NT2/D1 (cell line): Measurements from ENCODE around the gene C1orf35.

ENCODE experiments used
- DNase-seq: peaks from one replicate; pipeline ENCODE4 v3.0.0-alpha.2; 2011; ENCODE audit warnings: low read depth, low spot score
- H3K27me3 ChIP-seq: 2 replicates; pipeline ENCODE4 v1.6.0; 2011; ENCODE audit warnings: mild to moderate bottlenecking; ENCODE audit not compliant: insufficient read length, insufficient read depth
- H3K36me3 ChIP-seq: 2 replicates; pipeline ENCODE4 v1.6.1; 2011; ENCODE audit warnings: mild to moderate bottlenecking, low read length, mixed read lengths; ENCODE audit not compliant: insufficient read depth, insufficient read length
- H3K4me1 ChIP-seq: 2 replicates; pipeline ENCODE4 v1.5.1; 2011; ENCODE audit not compliant: insufficient read depth, insufficient read length
- H3K4me3 ChIP-seq: 2 replicates; pipeline ENCODE4 v1.5.1; 2011; ENCODE audit warnings: low read depth; ENCODE audit not compliant: insufficient read length
- H3K9ac ChIP-seq: 2 replicates; pipeline ENCODE4 v1.6.0; 2011; ENCODE audit warnings: low read depth; ENCODE audit not compliant: insufficient read length
- H3K9me3 ChIP-seq: 2 replicates; pipeline ENCODE4 v1.5.1; 2011; ENCODE audit warnings: mild to moderate bottlenecking, low read length; ENCODE audit not compliant: insufficient read depth
- SUZ12 ChIP-seq: IDR thresholded peaks from 2 replicates; pipeline ENCODE4 v1.6.1; 2011; ENCODE audit not compliant: insufficient read length, insufficient read depth; ENCODE audit errors: extremely low read depth
- YY1 ChIP-seq: IDR thresholded peaks from 2 replicates; pipeline ENCODE4 v1.6.1; 2011; ENCODE audit not compliant: insufficient read length, insufficient read depth
- ZNF274 ChIP-seq: IDR thresholded peaks from 2 replicates; pipeline ENCODE4 v1.6.1; 2011; ENCODE audit warnings: mild to moderate bottlenecking, low read depth, low read length

Gene C1orf35

GRCh38 chr1:228062812-228063211 is 40.3 kb downstream of the C1orf35 start:
- H3K27me3 ChIP-seq: peaks cover 42% of the 10 kb centered on the region
- no peak overlapping the region for H3K4me3 ChIP-seq
- H3K4me1 ChIP-seq: peaks cover 34% of the 10 kb centered on the region
- TF ChIP-seq YY1 (no peak), ZNF274 (no peak), SUZ12 (no peak)
- no peaks in the 10 kb centered on the region for H3K36me3 ChIP-seq
- H3K9me3 ChIP-seq: peaks cover 13% of the 10 kb centered on the region; the same call in 1 of the 2 replicates
- DNase-seq: no peak
- no peak overlapping the region for H3K9ac ChIP-seq

GRCh38 chr1:228062085-228062791 is 40.9 kb downstream of the C1orf35 start:
- Histone ChIP-seq H3K4me3 (no peak overlapping the region), H3K4me1 (peaks cover 34% of the 10 kb centered on the region), H3K36me3 (no peaks in the 10 kb centered on the region), H3K27me3 (peaks cover 37% of the 10 kb centered on the region), H3K9ac (no peak overlapping the region), H3K9me3 (peaks cover 13% of the 10 kb centered on the region; the same call in 1 of the 2 replicates)
- no peak for DNase-seq
- TF ChIP-seq SUZ12 (no peak), ZNF274 (no peak), YY1 (no peak)

GRCh38 chr1:228061411-228062084 is 41.6 kb downstream of the C1orf35 start:
- Histone ChIP-seq H3K9me3 (peaks cover 13% of the 10 kb centered on the region; the same call in 1 of the 2 replicates), H3K4me3 (no peak overlapping the region), H3K27me3 (peaks cover 31% of the 10 kb centered on the region), H3K36me3 (no peaks in the 10 kb centered on the region), H3K9ac (peak overlapping the region; percentile 32), H3K4me1 (peaks cover 31% of the 10 kb centered on the region)
- TF ChIP-seq YY1: no peak
- TF ChIP-seq SUZ12: no peak
- no peak for TF ChIP-seq ZNF274
- DNase-seq: no peak

- DNase-seq: peak; percentile 54
Observed at GRCh38 chr1:228060458-228061190, 42.5 kb downstream of the C1orf35 start.

GRCh38 chr1:228059634-228060457 is 43.3 kb downstream of the C1orf35 start:
- DNase-seq: peak; percentile 87
- Histone ChIP-seq H3K9me3 (peaks cover 13% of the 10 kb centered on the region; the same call in 1 of the 2 replicates), H3K27me3 (peaks cover 29% of the 10 kb centered on the region), H3K36me3 (no peaks in the 10 kb centered on the region), H3K4me3 (peak overlapping the region; percentile 52), H3K4me1 (peaks cover 18% of the 10 kb centered on the region), H3K9ac (peak overlapping the region; percentile 79)
- TF ChIP-seq SUZ12 (no peak), YY1 (no peak), ZNF274 (no peak)

More at GRCh38 chr1:228060458-228061190, 42.5 kb downstream of the C1orf35 start:
- Histone ChIP-seq H3K27me3 (peaks cover 29% of the 10 kb centered on the region), H3K9me3 (peaks cover 13% of the 10 kb centered on the region; the same call in 1 of the 2 replicates), H3K4me1 (peaks cover 24% of the 10 kb centered on the region), H3K9ac (peak overlapping the region; percentile 79), H3K36me3 (no peaks in the 10 kb centered on the region), H3K4me3 (peak overlapping the region; percentile 52)
- TF ChIP-seq SUZ12 (no peak), ZNF274 (no peak), YY1 (no peak)

GRCh38 chr1:228058949-228059633 is 44.0 kb downstream of the C1orf35 start:
- no peaks in the 10 kb centered on the region for H3K36me3 ChIP-seq
- H3K9me3 ChIP-seq: peaks cover 13% of the 10 kb centered on the region; the same call in 1 of the 2 replicates
- no peak for TF ChIP-seq ZNF274
- no peak for TF ChIP-seq SUZ12
- no peak for TF ChIP-seq YY1
- DNase-seq: no peak
- H3K9ac ChIP-seq: no peak overlapping the region
- no peak overlapping the region for H3K4me3 ChIP-seq
- H3K4me1 ChIP-seq: peaks cover 14% of the 10 kb centered on the region
- peaks cover 29% of the 10 kb centered on the region for H3K27me3 ChIP-seq
